ENCODE measurements around the gene ZNF414. TPM values are rescaled to one million over a fixed set of nuclear protein-coding genes. Genes with fewer than 3 reads are reported as not detected.

The ZNF414 gene
- total RNA-seq, 1 donor from 2014 or later: 10.4 TPM

GRCh38 chr19:8481201-8481600 lies 32.8 kb downstream of the ZNF414 start:
- TF ChIP-seq CTCF (conservative IDR thresholded peaks at IDR 0.05; ENCODE audit: low read depth, low read length): no peak

GRCh38 chr19:8478598-8478997 lies 35.4 kb downstream of the ZNF414 start:
- no peak overlapping the region for H3K4me3 ChIP-seq (ENCODE audit: low read depth, low read length)
- DNase-seq (ENCODE audit: low read depth): no peak
- TF ChIP-seq CTCF (conservative IDR thresholded peaks at IDR 0.05; ENCODE audit: low read depth, low read length): no peak

More at GRCh38 chr19:8481201-8481600, 32.8 kb downstream of the ZNF414 start:
- no peak overlapping the region for H3K4me3 ChIP-seq (ENCODE audit: low read depth, low read length)
- DNase-seq (ENCODE audit: low read depth): no peak

- no peak for TF ChIP-seq CTCF (conservative IDR thresholded peaks at IDR 0.05; ENCODE audit: low read depth, low read length)
- no peak for DNase-seq (ENCODE audit: low read depth)
- no peak overlapping the region for H3K4me3 ChIP-seq (ENCODE audit: low read depth, low read length)
Measured at GRCh38 chr19:8477889-8478288, 36.1 kb downstream of the ZNF414 start.

- no peak for DNase-seq (ENCODE audit: low read depth)
- no peak overlapping the region for H3K4me3 ChIP-seq (ENCODE audit: low read depth, low read length)
- TF ChIP-seq CTCF (conservative IDR thresholded peaks at IDR 0.05; ENCODE audit: low read depth, low read length): no peak
Measured at GRCh38 chr19:8476524-8476923, 37.4 kb downstream of the ZNF414 start.

- H3K4me3 ChIP-seq (ENCODE audit: low read depth, low read length): no peak overlapping the region
- no peak for DNase-seq (ENCODE audit: low read depth)
- no peak for TF ChIP-seq CTCF (conservative IDR thresholded peaks at IDR 0.05; ENCODE audit: low read depth, low read length)
Measured at GRCh38 chr19:8475005-8475404, 39.0 kb downstream of the ZNF414 start.

GRCh38 chr19:8473648-8474476 lies 40.1 kb downstream of the ZNF414 start:
- no peak overlapping the region for H3K4me3 ChIP-seq (ENCODE audit: low read depth, low read length)
- DNase-seq (ENCODE audit: low read depth): no peak
- no peak for TF ChIP-seq CTCF (conservative IDR thresholded peaks at IDR 0.05; ENCODE audit: low read depth, low read length)
